B cell (primary cell): Measurements from ENCODE around the gene KIF3A.

Source experiments
- CTCF ChIP-seq: fragments of 200-600 bp; IDR thresholded peaks from one replicate; pipeline ENCODE4 v1.8.0; 2022; ENCODE audit warnings: antibody characterized with exemption, mild to moderate bottlenecking
- EZH2 ChIP-seq: IDR thresholded peaks from 2 replicates; pipeline ENCODE4 v1.6.1; 2012; ENCODE audit warnings: borderline replicate concordance, low read depth, mild to moderate bottlenecking, moderate library complexity, low read length; ENCODE audit not compliant: insufficient read depth, poor library complexity, severe bottlenecking

GRCh38 chr5:132662004-132662401 lies 75.3 kb downstream of the KIF3A start:
- no peak for TF ChIP-seq EZH2
- no peak for TF ChIP-seq CTCF
